H1 (cell line): Measurements from ENCODE around the gene CST7. TPM values are rescaled to one million over a fixed set of nuclear protein-coding genes. Genes with fewer than 3 reads are reported as not detected.

Experiments used
- CTCF ChIA-PET: fragments of 300-600 bp; sonication (Branson Sonifier 250); formaldehyde crosslinking; loops from one replicate; lab custom pipeline; 2021; ENCODE audit not compliant: partially characterized antibody; lab: Charles Lee
- POLR2A ChIA-PET: fragments of 300-600 bp; sonication (Branson Sonifier 250); formaldehyde crosslinking; loops from one replicate; lab custom pipeline; 2021; ENCODE audit warnings: inconsistent platforms; ENCODE audit not compliant: partially characterized antibody; lab: Charles Lee
- DNase-seq, 2 experiments: peaks; one replicate each; pipeline versions ENCODE4 v3.0.0 to v3.0.0-alpha.2; 2010 to 2022; ENCODE audit warnings: low spot score in 2 of 2, low read depth in 1 of 2, mixed read lengths in 1 of 2
- FAIRE-seq: peaks from 2 replicates; lab custom pipeline; 2011; peaks lifted over from hg19 to GRCh38; lab: Jason Lieb, UNC
- H2AFZ ChIP-seq: 2 replicates; pipeline ENCODE4 v1.8.1; 2012; ENCODE audit warnings: low read length, inconsistent platforms
- H2AK5ac ChIP-seq: 2 replicates; pipeline ENCODE4 v1.6.1; 2013; ENCODE audit warnings: low read depth, low read length
- H2BK120ac ChIP-seq: replicated peaks from 2 replicates; pipeline ENCODE3; 2013; ENCODE audit warnings: low read depth, low read length, inconsistent platforms
- H2BK12ac ChIP-seq: 2 replicates; pipeline ENCODE4 v1.6.1; 2013; ENCODE audit warnings: low read depth, low read length
- H2BK15ac ChIP-seq: 2 replicates; pipeline ENCODE4 v1.6.1; 2013; ENCODE audit warnings: low read length
- H2BK20ac ChIP-seq: 2 replicates; pipeline ENCODE4 v1.6.1; 2013; ENCODE audit warnings: low read length
- H2BK5ac ChIP-seq: 2 replicates; pipeline ENCODE4 v1.6.1; 2013; ENCODE audit warnings: low read depth, low read length
- H3K14ac ChIP-seq: 2 replicates; pipeline ENCODE4 v1.6.1; 2013; ENCODE audit warnings: inconsistent platforms; ENCODE audit not compliant: insufficient read length
- H3K18ac ChIP-seq: 2 replicates; pipeline ENCODE4 v1.6.1; 2013; ENCODE audit warnings: low read length; ENCODE audit errors: extremely low read depth
- H3K23ac ChIP-seq: 2 replicates; pipeline ENCODE4 v1.6.1; 2013; ENCODE audit warnings: inconsistent platforms; ENCODE audit not compliant: insufficient read length
- H3K23me2 ChIP-seq: 2 replicates; pipeline ENCODE4 v1.6.1; 2013; ENCODE audit warnings: low read depth, low read length
- H3K27ac ChIP-seq: 2 replicates; pipeline ENCODE4 v1.6.1; 2011; ENCODE audit warnings: low read depth, low read length, inconsistent platforms
- H3K27me3 ChIP-seq, 4 experiments: replicated peaks in 1 of 4; 1 replicate in 1 of 4; 2 replicates in 3 of 4; pipeline versions ENCODE4 v1.6.1 to v1.8.1; 2011 to 2013; ENCODE audit warnings: low read length in 3 of 4, mild to moderate bottlenecking in 3 of 4, inconsistent platforms in 2 of 4, mixed read lengths in 2 of 4, moderate library complexity in 1 of 4; ENCODE audit not compliant: control insufficient read depth in 3 of 4, insufficient read depth in 3 of 4; ENCODE audit errors: extremely low read depth in 1 of 4
- H3K36me3 ChIP-seq, 4 experiments: 2 replicates each; pipeline versions ENCODE4 v1.6.1 to v1.8.1; 2011 to 2013; ENCODE audit warnings: mild to moderate bottlenecking in 4 of 4, low read length in 3 of 4, moderate library complexity in 2 of 4, control low read depth in 1 of 4, inconsistent platforms in 1 of 4; ENCODE audit not compliant: insufficient read depth in 4 of 4, control insufficient read depth in 2 of 4
- H3K4ac ChIP-seq: replicated peaks from 2 replicates; pipeline ENCODE3; 2013; ENCODE audit warnings: low read length, low read depth, mixed read lengths, inconsistent platforms; ENCODE audit not compliant: insufficient read length
- H3K4me1 ChIP-seq, 4 experiments: replicated peaks in 1 of 4; 1 replicate in 1 of 4; 2 replicates in 3 of 4; pipeline versions ENCODE4 v1.6.1 to v1.8.1; 2011 to 2013; ENCODE audit warnings: low read length in 3 of 4, inconsistent platforms in 2 of 4, mixed read lengths in 1 of 4; ENCODE audit not compliant: insufficient read depth in 4 of 4, control insufficient read depth in 3 of 4
- H3K4me2 ChIP-seq, 2 experiments: 2 replicates each; pipeline versions ENCODE4 v1.6.1 to v1.8.1; 2011 to 2013; ENCODE audit warnings: low read depth in 2 of 2, low read length in 2 of 2, control low read depth in 1 of 2, inconsistent platforms in 1 of 2, mild to moderate bottlenecking in 1 of 2; ENCODE audit not compliant: insufficient read depth in 1 of 2
- H3K4me3 ChIP-seq, 4 experiments: fragments of 200-600, 300-600 bp in 1 of 4; sonication (generic), shearing (Covaris generic), sonication (Bioruptor Twin) in 1 of 4; 2 replicates each; pipeline versions ENCODE4 v1.5.1 to v1.8.1; 2011 to 2016; ENCODE audit warnings: low read length in 4 of 4, low read depth in 3 of 4, control low read depth in 2 of 4, inconsistent platforms in 2 of 4, mild to moderate bottlenecking in 2 of 4, mixed read lengths in 1 of 4, moderate library complexity in 1 of 4; ENCODE audit not compliant: insufficient read depth in 2 of 4; ENCODE audit errors: extremely low read depth in 1 of 4
- H3K56ac ChIP-seq: replicated peaks from 2 replicates; pipeline ENCODE3; 2013; ENCODE audit warnings: low read depth, mild to moderate bottlenecking, mixed read lengths, low read length, inconsistent platforms; ENCODE audit not compliant: insufficient read length
- H3K79me1 ChIP-seq: 2 replicates; pipeline ENCODE4 v1.6.1; 2013; ENCODE audit warnings: low read depth, low read length, control low read depth
- H3K79me2 ChIP-seq, 2 experiments: 2 replicates each; pipeline versions ENCODE4 v1.6.1 to v1.8.1; 2012 to 2013; ENCODE audit warnings: low read length in 2 of 2, mild to moderate bottlenecking in 2 of 2, inconsistent platforms in 1 of 2; ENCODE audit not compliant: insufficient read depth in 2 of 2, control insufficient read depth in 1 of 2
- H3K9ac ChIP-seq, 4 experiments: replicated peaks in 1 of 4; 1 replicate in 1 of 4; 2 replicates in 3 of 4; pipeline versions ENCODE4 v1.6.1 to v1.8.1; 2011 to 2013; ENCODE audit warnings: low read depth in 3 of 4, low read length in 3 of 4, control low read depth in 2 of 4, mild to moderate bottlenecking in 2 of 4, moderate library complexity in 2 of 4, inconsistent platforms in 1 of 4; ENCODE audit errors: extremely low read depth in 1 of 4
- H3K9me3 ChIP-seq, 2 experiments: 2 replicates each; pipeline versions ENCODE4 v1.6.1 to v1.8.1; 2012 to 2013; ENCODE audit warnings: mild to moderate bottlenecking in 2 of 2, moderate library complexity in 2 of 2, control low read depth in 1 of 2, inconsistent platforms in 1 of 2, low read depth in 1 of 2, low read length in 1 of 2, mixed read lengths in 1 of 2; ENCODE audit not compliant: insufficient read depth in 2 of 2
- H4K20me1 ChIP-seq, 2 experiments: replicated peaks in 1 of 2; 2 replicates each; pipeline versions ENCODE3 to v1.8.1; 2011 to 2013; ENCODE audit warnings: inconsistent platforms in 2 of 2, low read length in 2 of 2, mild to moderate bottlenecking in 1 of 2; ENCODE audit not compliant: insufficient read depth in 2 of 2, control insufficient read depth in 1 of 2
- H4K5ac ChIP-seq: 2 replicates; pipeline ENCODE4 v1.6.1; 2013; ENCODE audit warnings: low read length, low read depth, mixed read lengths, inconsistent platforms; ENCODE audit not compliant: insufficient read length
- H4K8ac ChIP-seq: 2 replicates; pipeline ENCODE4 v1.8.0; 2013; ENCODE audit warnings: mild to moderate bottlenecking, moderate library complexity, low read length, inconsistent platforms; ENCODE audit not compliant: insufficient read depth; ENCODE audit errors: extremely low read depth
- H4K91ac ChIP-seq: replicated peaks from 2 replicates; pipeline ENCODE3; 2013; ENCODE audit warnings: low read length, mixed read lengths, inconsistent platforms; ENCODE audit not compliant: insufficient read length
- CBX5 ChIP-seq: fragments of 300-800, 300-1000 bp; sonication (generic); IDR thresholded peaks from 2 replicates; pipeline ENCODE4 v1.7.1; 2016; ENCODE audit warnings: antibody characterized with exemption, low read length, low read depth
- GTF2F1 ChIP-seq: IDR thresholded peaks from 2 replicates; pipeline ENCODE4 v1.6.1; 2012; ENCODE audit warnings: low read depth, low read length, improper control_type of control experiment, borderline replicate concordance
- HDAC2 ChIP-seq, 2 experiments: fragments of 300-600 bp in 1 of 2; sonication (generic) in 1 of 2; IDR thresholded peaks; 2 replicates each; pipeline ENCODE4 v1.6.1; 2011 to 2012; ENCODE audit warnings: low read depth in 2 of 2, low read length in 2 of 2, mild to moderate bottlenecking in 2 of 2, moderate library complexity in 2 of 2, borderline replicate concordance in 1 of 2, inconsistent platforms in 1 of 2
- NANOG ChIP-seq: IDR thresholded peaks from 2 replicates; pipeline ENCODE4 v1.6.1; 2011; ENCODE audit warnings: low read length, low read depth, mild to moderate bottlenecking, inconsistent platforms; ENCODE audit not compliant: insufficient read depth, poor library complexity, severe bottlenecking
- POLR2AphosphoS5 ChIP-seq: IDR thresholded peaks from 2 replicates; pipeline ENCODE4 v1.6.1; 2011; ENCODE audit warnings: low read depth, low read length
- WGBS, 2 experiments: shearing (Covaris generic) in 1 of 2; methylation state at CpG; one replicate each; pipeline versions ENCODE4 v1.1.6 to v1.1.7; 2013 to 2015; ENCODE audit warnings: low lambda C conversion rate in 2 of 2, mixed read lengths in 2 of 2, inconsistent platforms in 1 of 2, low coverage in 1 of 2, missing lambda C conversion rate in 1 of 2; ENCODE audit not compliant: insufficient replicate concordance in 2 of 2, insufficient coverage in 1 of 2, insufficient read length in 1 of 2; ENCODE audit errors: extremely low coverage in 1 of 2, missing lambda C conversion rate in 1 of 2; 5-methylcytosine and 5-hydroxymethylcytosine counted together
- polyA plus RNA-seq, 7 experiments: library from polyadenylated mRNA; depleted of rRNA in 3 of 7; stranded (reverse) in 5 of 7; unstranded in 2 of 7; fragments of >200 nt in 5 of 7; fragments of 200-250 nt in 2 of 7; gene quantifications; 1 replicate in 5 of 7; 2 replicates in 1 of 7; 4 replicates in 1 of 7; pipeline versions ENCODE4 v1.2.1 to v1.2.3, GENCODE V29; 2011 to 2013; ENCODE audit warnings: missing spikeins in 2 of 7, mixed read lengths in 2 of 7
- total RNA-seq: library from RNA; stranded (reverse); fragmentation: NEBNext Ultra II Directional; extraction: Animal tissue kit (Norgen Biotek cat#: 25700); gene quantifications from 2 replicates; pipeline ENCODE4 v1.2.1, GENCODE V29; 2021

The CST7 gene
- total and polyA plus RNA-seq, 2 of the 8 experiments (the other 6 are each of a cell fraction or from before 2014, with no cell fraction given), result not detected

DNA sequence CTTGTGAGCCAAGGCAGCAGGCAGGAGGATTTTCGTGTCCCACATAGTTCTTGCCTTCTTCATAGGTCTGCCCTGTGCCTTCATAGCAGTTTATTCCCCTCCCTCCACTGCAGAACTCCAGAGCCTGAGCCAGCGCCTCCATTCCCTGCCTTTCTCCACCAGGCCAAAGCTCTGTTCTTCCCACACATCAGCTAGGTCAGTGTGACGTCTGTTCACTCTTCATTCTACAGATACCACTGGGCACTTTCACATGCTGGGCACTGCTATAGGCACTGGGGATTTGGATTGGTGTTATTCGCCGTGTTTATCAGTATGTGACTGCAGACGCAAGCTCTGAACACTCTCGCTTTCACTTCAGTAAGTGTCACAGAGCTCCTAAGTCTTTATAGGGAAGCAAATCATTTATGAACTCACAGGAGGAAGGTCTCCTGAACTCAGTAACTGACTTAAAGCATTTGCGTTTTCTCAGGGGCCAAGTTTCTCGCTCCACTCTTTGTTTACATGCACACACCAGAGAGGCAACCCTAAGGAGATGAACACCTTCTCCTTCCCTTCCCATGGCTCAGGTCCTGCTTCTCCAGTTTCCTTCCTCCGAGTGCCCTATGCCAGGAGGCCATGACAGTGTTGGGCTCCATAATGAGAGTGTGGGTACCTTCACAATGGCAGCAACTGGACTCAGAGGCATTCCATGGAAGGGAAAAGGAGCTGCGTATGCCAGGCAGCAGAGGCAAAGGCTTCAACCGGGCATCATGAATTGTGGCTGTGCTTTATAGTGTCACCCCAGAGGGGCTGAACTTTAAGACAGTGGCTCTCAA lies 49.8 kb downstream of the CST7 start:
- Histone ChIP-seq H2BK120ac (no peak overlapping the region), H3K9me3 (no peaks in the 10 kb centered on the region), H3K4me1 (no peaks in the 10 kb centered on the region), H3K27me3 (peaks cover 0 to 2% (median 0%) of the 10 kb centered on the region in 4 experiments; a peak in 2 of 7 replicates), H2AK5ac (no peak overlapping the region), H2BK15ac (no peak overlapping the region), H4K91ac (no peak overlapping the region), H3K56ac (no peak overlapping the region), H3K23ac (no peak overlapping the region), H3K14ac (no peak overlapping the region), H4K20me1 (no peaks in the 10 kb centered on the region), H3K4ac (no peak overlapping the region), H2BK20ac (0 out of 2 replicates have a peak overlapping the region, but pooled peaks have one; percentile 56), H4K5ac (no peak overlapping the region), H3K4me3 (no peak overlapping the region), H3K18ac (no peak overlapping the region), H2BK5ac (no peak overlapping the region), H3K27ac (no peak overlapping the region), H3K79me2 (no peaks in the 10 kb centered on the region), H4K8ac (peak overlapping the region; percentile 53; the same call in 1 of the 2 replicates), H3K36me3 (no peaks in the 10 kb centered on the region), H3K23me2 (no peaks in the 10 kb centered on the region), H3K79me1 (no peaks in the 10 kb centered on the region), H3K9ac (no peak overlapping the region), H3K4me2 (no peak overlapping the region), H2BK12ac (no peak overlapping the region), H2AFZ (0 out of 2 replicates have a peak overlapping the region, but pooled peaks have one; percentile 11)
- ChIA-PET CTCF (interaction anchor here (0.9 to 2.6 kb wide), 7 partner anchors 10 to 180 kb away, joined by 3 to 15 read pairs (median 5); no protein-coding TSS in a partner anchor), POLR2A (no interaction called here)
- DNase-seq (peak in 1 of 2 experiments; percentile 30), FAIRE-seq (no peak)
- WGBS, 2 experiments, result 85% methylated on average over 12 of the region's 12 CpGs; no CpG with 5 or more reads in 1 of the 2 experiments
- TF ChIP-seq POLR2AphosphoS5, result no peak
- no peak for TF ChIP-seq NANOG
- TF ChIP-seq CBX5, result no peak
- TF ChIP-seq GTF2F1, result no peak
- no peak for TF ChIP-seq HDAC2 (IDR thresholded peaks at IDR 0.05; ENCODE audit: borderline replicate concordance in 1 of 2, low read depth in 2 of 2, low read length in 2 of 2)
